ENCODE results near the gene HDAC9. TPM values are rescaled to one million over a fixed set of nuclear protein-coding genes. Genes with fewer than 3 reads are reported as not detected.

HDAC9 gene
- total RNA-seq, 6 donors from 2014 or later, result 8.4 to 23.1 (median 10.4) TPM

GRCh38 chr7:18872344-18872743, 376.8 kb downstream of the HDAC9 start:
- Histone ChIP-seq H3K4me3 (no peak overlapping the region), H3K27me3 (no peaks in the 10 kb centered on the region), H3K9me3 (no peaks in the 10 kb centered on the region), H3K4me1 (no peaks in the 10 kb centered on the region), H3K36me3 (no peaks in the 10 kb centered on the region), H3K27ac (no peak overlapping the region)
- TF ChIP-seq EP300 (IDR thresholded peaks at IDR 0.05), result no peak
- no peak for TF ChIP-seq CTCF (IDR thresholded peaks at IDR 0.05)
- TF ChIP-seq POLR2AphosphoS5 (IDR thresholded peaks at IDR 0.05), result no peak
- no peak for TF ChIP-seq POLR2A (IDR thresholded peaks at IDR 0.05)
- ATAC-seq (ENCODE audit: low FRiP score in 2 of 2) (no peak), DNase-seq (no peak)
- WGBS, 2 donors, result 80 to 88% methylated on average over 2 of the region's 2 CpGs

- DNase-seq, result no peak
- no peaks in the 10 kb centered on the region for H3K4me1 ChIP-seq
- no peak for TF ChIP-seq EP300 (IDR thresholded peaks at IDR 0.05)
- no peak for TF ChIP-seq POLR2A (IDR thresholded peaks at IDR 0.05)
- TF ChIP-seq CTCF (IDR thresholded peaks at IDR 0.05), result no peak
- no peak for TF ChIP-seq POLR2AphosphoS5 (IDR thresholded peaks at IDR 0.05)
- H3K27ac ChIP-seq, result no peak overlapping the region
- 83 to 89% methylated on average over 5 of the region's 5 CpGs for WGBS, 2 donors
- H3K4me3 ChIP-seq, result no peak overlapping the region
- no peaks in the 10 kb centered on the region for H3K36me3 ChIP-seq
- H3K27me3 ChIP-seq, result no peaks in the 10 kb centered on the region
- no peaks in the 10 kb centered on the region for H3K9me3 ChIP-seq
- no peak for ATAC-seq (ENCODE audit: low FRiP score in 2 of 2)
These were observed 378.3 kb downstream of the HDAC9 start for GRCh38 chr7:18873734-18874336.

- TF ChIP-seq CTCF (IDR thresholded peaks at IDR 0.05), result no peak
- DNase-seq, result no peak
- H3K4me3 ChIP-seq, result no peak overlapping the region
- no peak overlapping the region for H3K27ac ChIP-seq
- no peak for ATAC-seq (ENCODE audit: low FRiP score in 2 of 2)
- H3K27me3 ChIP-seq, result no peaks in the 10 kb centered on the region
- no peaks in the 10 kb centered on the region for H3K9me3 ChIP-seq
- H3K36me3 ChIP-seq, result no peaks in the 10 kb centered on the region
- WGBS, 2 donors, result 74 to 77% methylated on average over 1 of the region's 1 CpG
- H3K4me1 ChIP-seq, result no peaks in the 10 kb centered on the region
These were observed 379.3 kb downstream of the HDAC9 start for GRCh38 chr7:18874880-18875279.

- no peak for TF ChIP-seq EP300 (IDR thresholded peaks at IDR 0.05)
- TF ChIP-seq CTCF (IDR thresholded peaks at IDR 0.05), result no peak
- Histone ChIP-seq H3K27ac (no peak overlapping the region), H3K4me3 (no peak overlapping the region), H3K9me3 (no peaks in the 10 kb centered on the region), H3K4me1 (no peaks in the 10 kb centered on the region), H3K27me3 (no peaks in the 10 kb centered on the region), H3K36me3 (no peaks in the 10 kb centered on the region)
- 75 to 84% methylated on average over 3 of the region's 3 CpGs for WGBS, 2 donors
- ATAC-seq (ENCODE audit: low FRiP score in 2 of 2) (no peak), DNase-seq (no peak)
These were observed 382.3 kb downstream of the HDAC9 start for GRCh38 chr7:18877874-18878273.

GRCh38 chr7:18886832-18887231, 391.3 kb downstream of the HDAC9 start:
- H3K9me3 ChIP-seq, result no peaks in the 10 kb centered on the region
- WGBS, 2 donors, result 81 to 92% methylated on average over 4 of the region's 4 CpGs
- no peak overlapping the region for H3K27ac ChIP-seq
- no peaks in the 10 kb centered on the region for H3K36me3 ChIP-seq
- H3K4me3 ChIP-seq, result no peak overlapping the region
- no peak for ATAC-seq (ENCODE audit: low FRiP score in 2 of 2)
- DNase-seq, result no peak
- no peaks in the 10 kb centered on the region for H3K27me3 ChIP-seq
- peaks cover 0 to 3% (median 0%) of the 10 kb centered on the region in 4 donors for H3K4me1 ChIP-seq
- no peak for TF ChIP-seq CTCF (IDR thresholded peaks at IDR 0.05)
- no peak for TF ChIP-seq POLR2A (IDR thresholded peaks at IDR 0.05)
- TF ChIP-seq POLR2AphosphoS5 (IDR thresholded peaks at IDR 0.05), result no peak
- no peak for TF ChIP-seq EP300 (IDR thresholded peaks at IDR 0.05)
